HG02678 (cell line): ENCODE data around the gene OFD1.
"Not testable (repeated sequence)": the region's sequence is repeated elsewhere in the genome, so short reads cannot be mapped to it uniquely, and the experiment has no call there.

Experiments used
- ATAC-seq: cut with Tn5 transposase; IDR thresholded peaks from one replicate; pipeline ENCODE4 v1.9.1; 2021; ENCODE audit warnings: mild to moderate bottlenecking, moderate library complexity; ENCODE audit not compliant: unreplicated experiment

OFD1 gene

GRCh38 chrX:13700380-13700779 is 34.2 kb upstream of the OFD1 start:
- ATAC-seq = no peak

- ATAC-seq = no peak
Observed at GRCh38 chrX:13702111-13702789, 32.3 kb upstream of the OFD1 start.

GRCh38 chrX:13703135-13703534 is 31.4 kb upstream of the OFD1 start:
- no peak for ATAC-seq

- ATAC-seq = no peak
Observed at GRCh38 chrX:13703589-13703988, 31.0 kb upstream of the OFD1 start.

GRCh38 chrX:13711141-13711540 is 23.4 kb upstream of the OFD1 start:
- ATAC-seq = no peak

- ATAC-seq = no peak
Observed at GRCh38 chrX:13716455-13716854, 18.1 kb upstream of the OFD1 start.

GRCh38 chrX:13716905-13717304 is 17.6 kb upstream of the OFD1 start:
- ATAC-seq = no peak

GRCh38 chrX:13717700-13718472 is 16.7 kb upstream of the OFD1 start:
- no peak for ATAC-seq

- ATAC-seq = no peak
Observed at GRCh38 chrX:13719192-13719856, 15.2 kb upstream of the OFD1 start.

GRCh38 chrX:13721371-13721770 is 13.2 kb upstream of the OFD1 start:
- ATAC-seq = no peak

- no peak for ATAC-seq
Observed at GRCh38 chrX:13721819-13722519, 12.6 kb upstream of the OFD1 start.

GRCh38 chrX:13724878-13725277 is 9.7 kb upstream of the OFD1 start:
- not testable (repeated sequence) for ATAC-seq

GRCh38 chrX:13726583-13726982 is 8.0 kb upstream of the OFD1 start:
- not testable (repeated sequence) for ATAC-seq

GRCh38 chrX:13730523-13730922 is 4.0 kb upstream of the OFD1 start:
- ATAC-seq = not testable (repeated sequence)

GRCh38 chrX:13732246-13733067 is 2.1 kb upstream of the OFD1 start:
- no peak for ATAC-seq

- ATAC-seq = no peak
Observed at GRCh38 chrX:13733506-13733905, 1.0 kb upstream of the OFD1 start.

GRCh38 chrX:13741695-13742094 is 7.1 kb downstream of the OFD1 start:
- no peak for ATAC-seq

- ATAC-seq = peak; percentile 91
Observed at GRCh38 chrX:13742397-13743176, 8.0 kb downstream of the OFD1 start.

- no peak for ATAC-seq
Observed at GRCh38 chrX:13747836-13748235, 13.3 kb downstream of the OFD1 start.

GRCh38 chrX:13748486-13748885 is 13.9 kb downstream of the OFD1 start:
- no peak for ATAC-seq
